Breast epithelium (tissue), 4 donors: ENCODE results near the gene MYH9. TPM values are rescaled to one million over a fixed set of nuclear protein-coding genes. Genes with fewer than 3 reads are reported as not detected.
"Not testable (repeated sequence)": the region's sequence is repeated elsewhere in the genome, so short reads cannot be mapped to it uniquely, and the experiment has no call there.

Source experiments
- DNase-seq, 2 donors: peaks; one replicate each; pipeline ENCODE4 v3.0.0-alpha.2; 2019; ENCODE audit warnings: low spot score in 2 of 2
- H3K27ac ChIP-seq, 2 donors: fragments of 200-600 bp; sonication (generic) in 1 of 2; one replicate each; pipeline ENCODE4 v1.5.1; 2016 to 2019; ENCODE audit warnings: mild to moderate bottlenecking in 1 of 2
- H3K27me3 ChIP-seq, 2 donors: fragments of 200-600 bp; sonication (generic) in 1 of 2; one replicate each; pipeline versions ENCODE4 v1.5.1 to v1.6.0; 2017 to 2019; ENCODE audit warnings: control low read depth in 1 of 2, mild to moderate bottlenecking in 1 of 2
- H3K36me3 ChIP-seq: fragments of 200-600 bp; one replicate; pipeline ENCODE4 v1.5.1; 2019
- H3K4me1 ChIP-seq, 2 donors: fragments of 200-600 bp; sonication (generic); one replicate each; pipeline ENCODE4 v1.5.1; 2016 to 2019; ENCODE audit warnings: control low read depth in 1 of 2
- H3K4me3 ChIP-seq, 3 donors: fragments of 200-600 bp; sonication (generic); 1 replicate in 2 of 3; 2 replicates in 1 of 3; pipeline ENCODE4 v1.5.1; 2016 to 2019; ENCODE audit warnings: mild to moderate bottlenecking in 3 of 3, moderate library complexity in 2 of 3
- H3K9me3 ChIP-seq, 2 donors: fragments of 200-600 bp; sonication (generic) in 1 of 2; one replicate each; pipeline ENCODE4 v1.5.1; 2016 to 2019; ENCODE audit warnings: control low read depth in 1 of 2
- POLR2A ChIP-seq: fragments of 450-650 bp; IDR thresholded peaks from one replicate; pipeline ENCODE4 v1.6.1; 2016; ENCODE audit warnings: antibody characterized with exemption, mild to moderate bottlenecking, moderate library complexity
- POLR2AphosphoS5 ChIP-seq, 3 donors: sonication (generic); formaldehyde crosslinking; IDR thresholded peaks; one replicate each; pipeline ENCODE4 v1.6.1; 2017; ENCODE audit warnings: antibody characterized with exemption in 3 of 3
- intact Hi-C: fragments of 100-400 bp; cut with DNase I; formaldehyde crosslinking; loops from one replicate; pipeline ENCODE4 v1.15.1; 2023; ENCODE audit warnings: low total_unique reads
- total RNA-seq, 3 donors: library from RNA; depleted of rRNA; stranded (reverse); fragments of >200 nt; gene quantifications; one replicate each; pipeline ENCODE4 v1.1.0, GENCODE V29; 2016
- TF ChIP-seq, protein P1 (sequence below), 3 donors: fragments of 450-650 bp; IDR thresholded peaks; one replicate each; pipeline ENCODE4 v1.5.1; 2016 to 2017; ENCODE audit warnings: antibody characterized with exemption in 3 of 3, mild to moderate bottlenecking in 3 of 3, moderate library complexity in 3 of 3

MYH9 gene
- total RNA-seq, 3 donors from 2014 or later: 169 to 392 (median 268) TPM

DNA sequence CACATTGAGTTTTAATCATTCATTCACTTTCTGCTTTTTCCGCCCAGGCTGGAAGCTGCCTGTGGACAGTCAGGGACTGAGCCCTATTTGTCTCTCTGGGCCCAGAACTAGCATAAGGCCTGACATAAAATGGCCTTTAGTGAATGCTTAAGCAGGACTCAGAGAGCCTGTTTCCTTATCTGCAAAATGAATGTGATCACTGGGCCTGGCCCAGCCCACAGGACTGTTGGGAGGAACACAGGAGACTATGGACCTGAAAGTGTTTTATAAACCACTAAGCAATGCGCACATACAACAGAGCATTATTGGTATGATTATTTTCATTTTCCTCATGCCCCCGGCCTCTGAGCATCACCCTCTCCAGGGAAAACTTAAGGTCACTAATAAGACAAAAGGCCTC lies 3.9 kb upstream of the MYH9 start:
- H3K9me3 ChIP-seq: no peaks in the 10 kb centered on the region
- peaks cover 0 to 5% of the 10 kb centered on the region in 2 donors for H3K4me1 ChIP-seq
- TF ChIP-seq POLR2AphosphoS5 (IDR thresholded peaks at IDR 0.05) (no peak), POLR2A (no peak)
- intact Hi-C loops: no loop called here
- no peaks in the 10 kb centered on the region for H3K27me3 ChIP-seq
- no peak overlapping the region for H3K27ac ChIP-seq
- no peak overlapping the region for H3K4me3 ChIP-seq
- DNase-seq: no peak
- H3K36me3 ChIP-seq: no peaks in the 10 kb centered on the region

DNA sequence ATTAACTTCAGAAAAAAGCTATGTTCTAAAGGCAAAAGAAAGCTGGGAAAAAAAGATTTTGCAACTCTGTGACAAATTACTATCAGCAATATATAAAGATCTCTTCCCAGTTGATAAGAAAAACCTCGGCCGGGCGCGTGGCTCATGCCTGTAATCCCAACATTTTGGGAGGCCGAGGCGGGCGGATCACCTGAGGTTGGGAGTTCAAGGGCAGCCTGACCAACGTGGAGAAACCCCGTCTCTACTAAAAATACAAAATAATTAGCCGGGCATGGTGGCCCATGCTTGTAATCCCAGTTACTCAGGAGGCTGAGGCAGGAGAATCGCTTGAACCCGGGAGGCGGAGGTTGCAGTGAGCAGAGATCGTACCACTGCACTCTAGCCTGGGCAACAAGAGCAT lies 1.4 kb upstream of the MYH9 start:
- H3K9me3 ChIP-seq, DNase-seq, H3K27me3 ChIP-seq, intact Hi-C loops, H3K4me3 ChIP-seq, H3K36me3 ChIP-seq, H3K4me1 ChIP-seq: not testable (repeated sequence)
- peak overlapping the region in 1 of 2 donors; percentile 96 for H3K27ac ChIP-seq

DNA sequence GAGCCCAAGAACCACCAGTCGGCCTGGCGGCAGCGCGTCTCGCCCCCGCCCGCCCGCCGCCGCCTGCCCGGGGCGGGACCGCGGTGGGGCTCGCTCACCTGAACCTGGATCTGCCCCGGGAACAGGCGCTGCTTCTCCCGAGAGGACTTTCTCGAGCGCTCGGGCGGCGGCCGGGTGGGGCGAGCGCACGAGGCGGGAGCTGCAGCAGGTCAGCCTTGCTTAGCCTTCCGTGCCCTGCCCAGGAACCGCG lies 133 bp downstream of the MYH9 start:
- Histone ChIP-seq H3K27me3 (no peaks in the 10 kb centered on the region), H3K4me3 (peak overlapping the region; percentile 81 to 100 (median 91)), H3K27ac (peak overlapping the region; percentile 96 to 99), H3K9me3 (no peaks in the 10 kb centered on the region), H3K4me1 (peaks cover 0 to 14% of the 10 kb centered on the region in 2 donors), H3K36me3 (no peaks in the 10 kb centered on the region)
- no peak for DNase-seq
- TF ChIP-seq POLR2A: peak; percentile 95
- TF ChIP-seq, protein P1, sequence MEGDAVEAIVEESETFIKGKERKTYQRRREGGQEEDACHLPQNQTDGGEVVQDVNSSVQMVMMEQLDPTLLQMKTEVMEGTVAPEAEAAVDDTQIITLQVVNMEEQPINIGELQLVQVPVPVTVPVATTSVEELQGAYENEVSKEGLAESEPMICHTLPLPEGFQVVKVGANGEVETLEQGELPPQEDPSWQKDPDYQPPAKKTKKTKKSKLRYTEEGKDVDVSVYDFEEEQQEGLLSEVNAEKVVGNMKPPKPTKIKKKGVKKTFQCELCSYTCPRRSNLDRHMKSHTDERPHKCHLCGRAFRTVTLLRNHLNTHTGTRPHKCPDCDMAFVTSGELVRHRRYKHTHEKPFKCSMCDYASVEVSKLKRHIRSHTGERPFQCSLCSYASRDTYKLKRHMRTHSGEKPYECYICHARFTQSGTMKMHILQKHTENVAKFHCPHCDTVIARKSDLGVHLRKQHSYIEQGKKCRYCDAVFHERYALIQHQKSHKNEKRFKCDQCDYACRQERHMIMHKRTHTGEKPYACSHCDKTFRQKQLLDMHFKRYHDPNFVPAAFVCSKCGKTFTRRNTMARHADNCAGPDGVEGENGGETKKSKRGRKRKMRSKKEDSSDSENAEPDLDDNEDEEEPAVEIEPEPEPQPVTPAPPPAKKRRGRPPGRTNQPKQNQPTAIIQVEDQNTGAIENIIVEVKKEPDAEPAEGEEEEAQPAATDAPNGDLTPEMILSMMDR (IDR thresholded peaks at IDR 0.05): no peak
- intact Hi-C loops: no loop called here

GRCh38 chr22:36386900-36387708 lies 663 bp downstream of the MYH9 start:
- H3K36me3 ChIP-seq: no peaks in the 10 kb centered on the region
- H3K4me3 ChIP-seq: peak overlapping the region; percentile 81 to 100 (median 91)
- H3K27me3 ChIP-seq: no peaks in the 10 kb centered on the region
- intact Hi-C loops: no loop called here
- peaks cover 0 to 14% of the 10 kb centered on the region in 2 donors for H3K4me1 ChIP-seq
- H3K27ac ChIP-seq: peak overlapping the region; percentile 96 to 99
- H3K9me3 ChIP-seq: no peaks in the 10 kb centered on the region
- peak in 1 of 2 donors; percentile 67 for DNase-seq
- TF ChIP-seq POLR2AphosphoS5 (IDR thresholded peaks at IDR 0.05): peak in 1 of 3 donors; percentile 19
- TF ChIP-seq, protein P1 (IDR thresholded peaks at IDR 0.05): no peak

DNA sequence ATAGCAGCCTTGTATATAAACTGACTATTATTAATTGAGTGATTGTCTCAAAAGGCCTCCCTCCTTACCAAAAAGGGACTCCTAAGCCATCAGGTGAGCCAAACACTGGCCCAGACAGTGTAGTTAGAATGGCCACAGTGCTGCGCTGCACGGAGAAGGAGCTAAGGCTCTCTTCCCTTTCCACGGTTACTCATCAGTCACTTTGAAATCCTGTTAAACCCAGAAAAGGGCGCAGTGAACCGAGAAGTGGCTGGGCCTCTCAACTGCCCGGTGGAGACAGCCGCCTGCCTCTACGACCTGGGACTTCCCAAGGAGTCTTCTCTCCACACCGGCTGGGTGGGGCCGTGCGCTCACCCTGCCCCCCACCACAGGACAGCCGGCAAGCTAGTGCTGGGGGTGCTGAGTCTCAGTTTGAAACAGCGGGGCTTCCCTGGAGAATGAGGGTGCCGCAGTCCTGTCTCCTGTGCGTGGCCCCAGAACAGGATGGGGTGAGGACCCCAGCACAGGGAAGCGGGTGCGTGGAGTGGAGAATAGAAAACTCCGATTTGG lies 1.3 kb downstream of the MYH9 start:
- Histone ChIP-seq H3K4me1 (peaks cover 0 to 14% of the 10 kb centered on the region in 2 donors), H3K36me3 (no peaks in the 10 kb centered on the region), H3K4me3 (peak overlapping the region; percentile 81 to 100 (median 91)), H3K27me3 (no peaks in the 10 kb centered on the region), H3K27ac (peak overlapping the region; percentile 96 to 99), H3K9me3 (no peaks in the 10 kb centered on the region)
- intact Hi-C loops: no loop called here
- TF ChIP-seq, protein P1 (IDR thresholded peaks at IDR 0.05): no peak
- TF ChIP-seq POLR2AphosphoS5 (IDR thresholded peaks at IDR 0.05) (peak in 2 of 3 donors; percentile 3 to 42), POLR2A (no peak)
- no peak for DNase-seq

GRCh38 chr22:36385491-36386350 lies 2.0 kb downstream of the MYH9 start:
- Histone ChIP-seq H3K27me3 (no peaks in the 10 kb centered on the region), H3K4me3 (peak overlapping the region; percentile 81 to 100 (median 91)), H3K9me3 (no peaks in the 10 kb centered on the region), H3K36me3 (no peaks in the 10 kb centered on the region), H3K27ac (peak overlapping the region; percentile 96 to 99), H3K4me1 (peaks cover 0 to 17% of the 10 kb centered on the region in 2 donors)
- DNase-seq: peak; percentile 87 to 90
- intact Hi-C loops: no loop called here
- no peak for TF ChIP-seq POLR2A
- TF ChIP-seq, protein P1 (IDR thresholded peaks at IDR 0.05): no peak
- TF ChIP-seq POLR2AphosphoS5 (IDR thresholded peaks at IDR 0.05): peak in 1 of 3 donors; percentile 3
